ENCODE measurements around the gene SNX27.
"Not testable (repeated sequence)": the region's sequence is repeated elsewhere in the genome, so short reads cannot be mapped to it uniquely, and the experiment has no call there.

SNX27 gene

GRCh38 chr1:151604291-151604690 lies 7.6 kb upstream of the SNX27 start:
- FAIRE-seq: no peak

GRCh38 chr1:151606384-151606783 lies 5.5 kb upstream of the SNX27 start:
- no peak for FAIRE-seq

- FAIRE-seq: no peak
These were observed 5.0 kb upstream of the SNX27 start for GRCh38 chr1:151606857-151607256.

DNA sequence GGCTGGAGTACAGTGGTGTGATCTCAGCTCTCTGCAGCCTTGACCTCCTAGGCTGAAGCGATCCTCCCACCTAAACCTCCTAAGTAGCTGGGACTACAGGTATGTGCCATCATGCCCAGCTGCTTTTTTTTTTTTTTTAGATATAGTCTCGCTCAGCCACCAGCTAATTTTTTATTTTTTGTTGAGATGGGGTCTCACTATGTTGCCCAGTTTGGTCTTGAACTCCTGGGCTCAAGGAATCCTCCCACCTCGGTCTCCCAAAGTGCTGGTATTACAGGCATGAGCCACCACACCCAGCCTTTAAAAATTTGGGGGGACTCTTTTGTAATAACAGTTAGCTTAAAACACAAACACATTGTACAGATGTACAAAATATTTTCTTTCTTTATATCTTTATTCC lies 1.7 kb upstream of the SNX27 start:
- no peak for FAIRE-seq

DNA sequence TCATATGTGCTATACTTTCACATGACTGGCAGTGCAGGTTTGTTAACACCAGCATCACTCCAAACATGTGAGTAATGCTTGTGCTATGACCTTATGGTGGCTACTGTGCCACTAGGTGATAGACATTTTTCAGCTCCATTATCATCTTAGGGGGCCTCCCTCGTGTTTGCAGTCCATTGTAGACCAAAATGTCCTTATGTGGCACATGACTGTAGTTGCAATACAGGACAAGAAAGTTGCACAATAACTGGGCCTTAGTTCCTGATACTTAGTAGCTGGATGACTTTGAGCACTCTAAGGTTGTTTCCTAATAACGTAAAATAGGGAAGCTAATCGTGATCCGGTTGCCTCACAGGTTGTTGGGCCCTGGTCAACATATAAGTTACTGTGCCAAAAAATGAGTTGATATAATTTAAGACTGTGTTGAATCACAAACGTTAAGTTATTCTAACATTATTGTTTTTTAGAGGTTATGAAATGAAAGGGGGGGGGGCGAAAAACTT lies 511 bp upstream of the SNX27 start:
- FAIRE-seq: no peak

- no peak for FAIRE-seq
These were observed 841 bp downstream of the SNX27 start for GRCh38 chr1:151612501-151613281.

DNA sequence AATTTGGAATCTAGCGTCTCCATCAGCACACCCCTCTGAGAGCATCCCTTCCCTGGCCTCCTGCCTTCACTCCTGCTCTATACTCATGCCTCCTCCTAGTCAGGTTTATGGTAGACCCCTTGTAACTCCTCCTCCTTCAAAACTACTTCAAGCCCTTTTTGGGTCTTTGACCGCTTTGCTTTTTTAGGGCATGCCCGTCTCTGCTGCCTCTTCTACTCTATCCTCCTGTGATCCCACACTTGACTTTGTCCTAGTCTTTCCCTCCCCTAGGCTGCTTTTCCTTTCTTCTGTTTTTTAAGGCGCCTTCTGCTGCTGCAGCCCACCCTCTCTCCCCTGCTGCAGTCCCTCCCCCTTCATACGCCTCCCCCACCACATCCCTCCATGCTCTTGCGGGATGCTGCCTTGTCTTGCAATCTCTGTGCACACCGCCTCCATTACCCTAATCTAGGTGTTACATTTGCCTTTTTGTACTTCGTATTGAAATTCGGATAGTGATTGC lies 1.5 kb downstream of the SNX27 start:
- FAIRE-seq: no peak

- no peak for FAIRE-seq
These were observed 4.1 kb downstream of the SNX27 start for GRCh38 chr1:151615711-151616504.

- no peak for FAIRE-seq
These were observed 4.6 kb downstream of the SNX27 start for GRCh38 chr1:151616505-151616849.

DNA sequence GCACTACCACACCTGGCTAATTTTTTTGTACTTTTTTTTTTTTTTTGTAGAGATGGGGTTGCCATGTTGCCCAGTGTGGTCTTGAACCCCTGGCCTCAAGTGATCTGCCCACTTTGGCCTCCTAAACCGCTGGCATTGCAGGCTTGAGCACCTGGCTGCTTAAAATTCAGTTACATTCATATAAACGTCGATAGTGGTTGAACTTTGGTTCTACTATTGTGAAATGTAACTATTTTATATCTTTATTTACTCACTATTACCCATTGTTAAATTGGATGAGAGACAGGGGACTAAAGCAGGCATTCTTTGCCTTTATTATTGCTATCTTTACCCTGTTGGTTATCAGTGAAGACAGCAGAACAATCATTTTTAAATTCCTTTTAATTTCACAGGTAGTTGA lies 6.2 kb downstream of the SNX27 start:
- no peak for FAIRE-seq

GRCh38 chr1:151618470-151618869 lies 6.6 kb downstream of the SNX27 start:
- FAIRE-seq: no peak

- FAIRE-seq: not testable (repeated sequence)
These were observed 7.1 kb downstream of the SNX27 start for GRCh38 chr1:151618996-151619395.

DNA sequence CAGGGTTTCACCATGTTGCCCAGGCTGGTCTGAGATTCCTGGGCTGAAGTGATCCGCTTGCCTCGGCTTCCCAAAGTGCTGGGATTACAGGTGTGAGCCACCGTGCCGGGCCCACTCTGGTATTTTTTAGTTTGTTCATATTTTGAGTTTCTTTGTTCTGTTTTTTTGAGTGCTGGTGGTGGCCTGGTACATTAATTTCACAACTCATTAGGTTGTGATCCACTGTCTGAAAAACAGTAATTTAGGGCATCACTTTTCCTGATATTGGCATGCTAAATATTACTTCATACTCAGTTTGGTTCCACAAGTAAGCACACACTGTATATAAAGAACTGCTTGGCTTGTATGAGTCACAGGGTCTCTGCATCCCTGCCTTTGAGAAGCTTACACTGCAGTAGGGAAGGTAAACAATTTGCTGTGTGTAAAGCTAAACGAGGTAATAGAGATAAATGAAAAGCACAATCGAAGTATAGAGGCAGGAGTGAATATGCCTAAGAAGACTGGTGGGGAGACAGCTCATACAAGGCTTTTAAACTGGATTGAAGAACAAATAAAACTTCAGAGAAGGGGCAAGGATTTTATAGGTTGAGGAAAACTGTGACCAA lies 7.7 kb downstream of the SNX27 start:
- no peak for FAIRE-seq

- FAIRE-seq: no peak
These were observed 8.4 kb downstream of the SNX27 start for GRCh38 chr1:151620286-151620685.

DNA sequence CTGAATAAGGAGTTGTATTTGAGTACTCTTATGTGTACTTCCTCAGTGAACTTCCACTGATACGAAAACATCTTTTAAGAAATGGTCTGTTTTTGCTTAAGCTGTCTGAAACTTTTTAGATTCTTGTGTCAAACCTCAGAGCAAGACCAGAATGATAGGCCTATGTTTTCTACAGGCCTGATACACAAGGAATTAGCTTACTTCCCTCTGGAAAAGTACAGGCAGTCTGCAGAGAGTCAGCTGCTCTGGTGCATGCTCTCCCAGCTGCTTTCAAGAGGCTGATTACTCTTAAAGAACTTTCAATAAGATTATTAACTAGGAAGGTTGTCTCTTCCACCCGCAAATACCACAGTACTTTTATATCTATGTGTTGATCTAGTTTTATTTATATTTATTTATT lies 9.5 kb downstream of the SNX27 start:
- no peak for FAIRE-seq

- no peak for FAIRE-seq
These were observed 12.9 kb downstream of the SNX27 start for GRCh38 chr1:151624783-151625182.

GRCh38 chr1:151626740-151627334 lies 15.0 kb downstream of the SNX27 start:
- FAIRE-seq: no peak

- no peak for FAIRE-seq
These were observed 17.4 kb downstream of the SNX27 start for GRCh38 chr1:151629278-151629677.

DNA sequence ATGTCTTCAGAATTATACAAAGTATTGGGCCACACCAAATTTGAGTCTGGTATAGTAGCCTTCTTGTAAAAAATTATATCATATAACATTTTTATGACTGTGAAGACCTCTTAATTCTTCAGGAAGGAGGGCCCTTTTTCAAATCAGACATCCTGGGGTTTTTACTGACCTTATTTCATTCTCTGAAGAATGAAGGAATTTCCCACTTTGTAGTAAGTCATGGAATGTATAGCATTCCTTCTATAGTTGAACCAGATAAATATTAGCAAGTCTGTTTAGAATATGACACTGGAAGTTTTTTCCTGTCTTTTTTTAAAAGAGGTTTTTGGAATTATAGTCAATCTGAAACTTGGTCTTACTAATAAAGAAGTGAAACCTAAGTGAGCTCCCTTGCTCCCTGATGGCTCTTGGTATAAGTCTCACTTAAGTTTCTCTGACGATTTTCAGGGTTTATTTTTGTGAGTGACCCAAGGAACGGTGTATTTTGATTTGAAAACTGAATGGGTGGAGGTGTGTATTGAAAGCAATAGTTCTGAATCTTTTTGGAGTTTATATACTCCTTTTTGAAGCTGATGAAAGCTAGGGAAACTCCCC lies 23.7 kb downstream of the SNX27 start:
- no peak for FAIRE-seq

- FAIRE-seq: no peak
These were observed 26.4 kb downstream of the SNX27 start for GRCh38 chr1:151638074-151638775.

- no peak for FAIRE-seq
These were observed 27.0 kb downstream of the SNX27 start for GRCh38 chr1:151638812-151639211.

GRCh38 chr1:151639466-151639865 lies 27.6 kb downstream of the SNX27 start:
- no peak for FAIRE-seq
